Right renal pelvis (tissue), 4 donors: ENCODE results near the gene STXBP5L. TPM values are rescaled to one million over a fixed set of nuclear protein-coding genes. Genes with fewer than 3 reads are reported as not detected.
"Not testable (repeated sequence)": the region's sequence is repeated elsewhere in the genome, so short reads cannot be mapped to it uniquely, and the experiment has no call there.

Source experiments
- DNase-seq, 4 donors: peaks; one replicate each; pipeline ENCODE4 v3.0.0-alpha.2; 2013; ENCODE audit warnings: low read depth in 4 of 4, low spot score in 3 of 4, missing footprints in 1 of 4
- polyA plus RNA-seq, 4 donors: library from polyadenylated mRNA; unstranded; fragments of 120-200 nt; gene quantifications; one replicate each; pipeline ENCODE4 v1.2.1, GENCODE V29; 2013; ENCODE audit not compliant: insufficient read length in 4 of 4

STXBP5L gene
- polyA plus RNA-seq, 4 donors: 0.16 to 0.56 (median 0.21) TPM

- no peak for DNase-seq
These were observed 315.1 kb downstream of the STXBP5L start for GRCh38 chr3:121223116-121223515.

- no peak for DNase-seq
These were observed 321.0 kb downstream of the STXBP5L start for GRCh38 chr3:121228971-121229370.

- DNase-seq: not testable (repeated sequence)
These were observed 322.2 kb downstream of the STXBP5L start for GRCh38 chr3:121230194-121230593.

- no peak for DNase-seq
These were observed 323.9 kb downstream of the STXBP5L start for GRCh38 chr3:121231872-121232271.

- no peak for DNase-seq
These were observed 324.6 kb downstream of the STXBP5L start for GRCh38 chr3:121232309-121233225.

GRCh38 chr3:121243208-121243607 lies 335.2 kb downstream of the STXBP5L start:
- DNase-seq: no peak

GRCh38 chr3:121252676-121253075 lies 344.7 kb downstream of the STXBP5L start:
- DNase-seq: no peak

GRCh38 chr3:121269389-121269788 lies 361.4 kb downstream of the STXBP5L start:
- DNase-seq: no peak

GRCh38 chr3:121274411-121274810 lies 366.4 kb downstream of the STXBP5L start:
- DNase-seq: no peak

- no peak for DNase-seq
These were observed 387.4 kb downstream of the STXBP5L start for GRCh38 chr3:121295452-121295851.

- DNase-seq: no peak
These were observed 388.0 kb downstream of the STXBP5L start for GRCh38 chr3:121295979-121296378.

GRCh38 chr3:121324320-121324719 lies 416.3 kb downstream of the STXBP5L start:
- DNase-seq: no peak

- no peak for DNase-seq
These were observed 422.1 kb downstream of the STXBP5L start for GRCh38 chr3:121330118-121330517.

GRCh38 chr3:121330634-121331033 lies 422.6 kb downstream of the STXBP5L start:
- DNase-seq: no peak

- DNase-seq: not testable (repeated sequence)
These were observed 448.0 kb downstream of the STXBP5L start for GRCh38 chr3:121355960-121356359.

GRCh38 chr3:121362035-121362734 lies 454.2 kb downstream of the STXBP5L start:
- no peak for DNase-seq

GRCh38 chr3:121388308-121388707 lies 480.3 kb downstream of the STXBP5L start:
- DNase-seq: not testable (repeated sequence)

- DNase-seq: not testable (repeated sequence)
These were observed 488.0 kb downstream of the STXBP5L start for GRCh38 chr3:121395967-121396366.

GRCh38 chr3:121398051-121398450 lies 490.0 kb downstream of the STXBP5L start:
- not testable (repeated sequence) for DNase-seq

GRCh38 chr3:121399820-121400219 lies 491.8 kb downstream of the STXBP5L start:
- no peak for DNase-seq

- no peak for DNase-seq
These were observed 497.6 kb downstream of the STXBP5L start for GRCh38 chr3:121405631-121406030.

GRCh38 chr3:121411523-121411922 lies 503.5 kb downstream of the STXBP5L start:
- no peak for DNase-seq
